GM12878 (cell line): ENCODE results near the gene PHYH. TPM values are rescaled to one million over a fixed set of nuclear protein-coding genes. Genes with fewer than 3 reads are reported as not detected.

ENCODE experiments used
- ATAC-seq: fragments of 200-7000 bp; cut with Tn5 transposase; 3 replicates; pipeline ENCODE4 v1.9.1; 2020; ENCODE audit warnings: mild to moderate bottlenecking, moderate library complexity
- BruUV-seq: library from RNA; stranded (reverse); fragments of 400-500 nt; replicated peaks from 2 replicates; lab custom pipeline; 2021; lab: Mats Ljungman, UMichigan
- CTCF ChIA-PET: fragments of 300-600 bp; sonication (Branson Sonifier 250); formaldehyde crosslinking; extraction: SDS; loops from one replicate; lab custom pipeline; 2021; ENCODE audit warnings: inconsistent platforms; lab: Yijun Ruan, JAX
- POLR2A ChIA-PET: fragments of 350-600 bp; formaldehyde crosslinking; extraction: SDS; loops from one replicate; lab custom pipeline; 2021; ENCODE audit warnings: inconsistent platforms; lab: Charles Lee
- RAD21 ChIA-PET: fragments of 300-600 bp; sonication (Branson Sonifier 250); formaldehyde crosslinking; loops from one replicate; lab custom pipeline; 2023; ENCODE audit warnings: antibody characterized with exemption; ENCODE audit not compliant: unreplicated experiment; lab: Charles Lee
- SMC1A ChIA-PET: fragments of 300-600 bp; sonication (Branson Sonifier 250); formaldehyde crosslinking; loops from one replicate; lab custom pipeline; 2023; ENCODE audit not compliant: unreplicated experiment, uncharacterized antibody; lab: Charles Lee
- DNase-seq: peaks from one replicate; pipeline ENCODE4 v3.0.0-alpha.2; 2011; ENCODE audit warnings: low read depth, low spot score
- FAIRE-seq: peaks from 3 replicates; lab custom pipeline; 2011; peaks lifted over from hg19 to GRCh38; lab: Jason Lieb, UNC
- H2AFZ ChIP-seq: 2 replicates; pipeline ENCODE4 v1.6.0; 2011; ENCODE audit warnings: low read depth, low read length, control low read depth; ENCODE audit not compliant: control insufficient read depth
- H3K27ac ChIP-seq: 2 replicates; pipeline ENCODE4 v1.5.1; 2011; ENCODE audit warnings: control low read depth; ENCODE audit not compliant: control insufficient read depth, insufficient read depth
- H3K27me3 ChIP-seq, 2 experiments: replicated peaks in 1 of 2; 2 replicates each; pipeline versions ENCODE4 v1.6.0 to v1.6.1; 2011; ENCODE audit warnings: low read length in 1 of 2; ENCODE audit not compliant: control insufficient read depth in 2 of 2, insufficient read depth in 2 of 2
- H3K36me3 ChIP-seq, 2 experiments: 2 replicates each; pipeline ENCODE4 v1.5.1; 2011; ENCODE audit warnings: low read length in 1 of 2; ENCODE audit not compliant: control insufficient read depth in 2 of 2, insufficient read depth in 2 of 2
- H3K4me1 ChIP-seq: 2 replicates; pipeline ENCODE4 v1.6.1; 2011; ENCODE audit warnings: mild to moderate bottlenecking, low read length, moderate library complexity, mixed read lengths; ENCODE audit not compliant: control insufficient read depth, insufficient read depth
- H3K4me2 ChIP-seq: 2 replicates; pipeline ENCODE4 v1.6.0; 2011; ENCODE audit warnings: control low read depth; ENCODE audit not compliant: control insufficient read depth, insufficient read depth
- H3K4me3 ChIP-seq: fragments of 200-600 bp; sonication (generic); 2 replicates; pipeline ENCODE4 v1.5.1; 2016
- H3K79me2 ChIP-seq: 2 replicates; pipeline ENCODE4 v1.6.0; 2011; ENCODE audit warnings: low read length; ENCODE audit not compliant: control insufficient read depth, insufficient read depth
- H3K9ac ChIP-seq: 2 replicates; pipeline ENCODE4 v1.8.0; 2011; ENCODE audit warnings: low read length, control low read depth, mixed read lengths; ENCODE audit not compliant: control insufficient read depth, insufficient read depth
- H3K9me3 ChIP-seq: replicated peaks from 3 replicates; pipeline ENCODE4 v1.5.1; 2011; ENCODE audit warnings: mild to moderate bottlenecking, low read length; ENCODE audit not compliant: control insufficient read depth, insufficient read depth
- H4K20me1 ChIP-seq: 2 replicates; pipeline ENCODE4 v1.6.0; 2011; ENCODE audit not compliant: control insufficient read depth, insufficient read depth
- CEBPZ ChIP-seq: fragments of 150-350 bp; IDR thresholded peaks from 2 replicates; pipeline ENCODE4 v1.6.1; 2016; ENCODE audit warnings: low read depth, low read length
- CREB1 ChIP-seq: IDR thresholded peaks from 2 replicates; pipeline ENCODE4 v1.6.1; 2012; ENCODE audit warnings: low read depth, mild to moderate bottlenecking, inconsistent platforms
- DPF2 ChIP-seq: fragments of 450-650 bp; IDR thresholded peaks from 2 replicates; pipeline ENCODE4 v1.6.1; 2017; ENCODE audit warnings: mild to moderate bottlenecking
- ETV6 ChIP-seq, 2 experiments: fragments of 450-650 bp in 1 of 2; IDR thresholded peaks in 1 of 2; conservative IDR thresholded peaks in 1 of 2; 2 replicates each; pipeline ENCODE4 v1.6.1; 2014; ENCODE audit warnings: antibody characterized with exemption in 1 of 2, borderline replicate concordance in 1 of 2, low read depth in 1 of 2, mild to moderate bottlenecking in 1 of 2, moderate library complexity in 1 of 2
- EZH2 ChIP-seq: IDR thresholded peaks from 2 replicates; pipeline ENCODE4 v1.6.1; 2012; ENCODE audit warnings: low read depth, mild to moderate bottlenecking, control low read depth, inconsistent platforms, low read length, borderline replicate concordance; ENCODE audit not compliant: control insufficient read depth
- GABPA ChIP-seq: IDR thresholded peaks from 2 replicates; pipeline ENCODE4 v1.6.1; 2014; ENCODE audit warnings: antibody characterized with exemption, low read depth, mild to moderate bottlenecking, inconsistent platforms
- NFXL1 ChIP-seq: fragments of 450-650 bp; IDR thresholded peaks from 2 replicates; pipeline ENCODE4 v1.6.1; 2017; ENCODE audit warnings: antibody characterized with exemption, mild to moderate bottlenecking, borderline replicate concordance
- NR2C1 ChIP-seq: fragments of 450-650 bp; IDR thresholded peaks from 2 replicates; pipeline ENCODE4 v1.6.1; 2017; ENCODE audit warnings: antibody characterized with exemption, mild to moderate bottlenecking, moderate library complexity
- NRF1 ChIP-seq: conservative IDR thresholded peaks from 2 replicates; pipeline ENCODE4 v1.6.1; 2011; ENCODE audit warnings: mild to moderate bottlenecking, low read depth, low read length, improper control_type of control experiment
- RB1 ChIP-seq: fragments of 450-650 bp; formaldehyde crosslinking; IDR thresholded peaks from 2 replicates; pipeline ENCODE4 v1.6.1; 2017; ENCODE audit warnings: mild to moderate bottlenecking, borderline replicate concordance
- SMARCA5 ChIP-seq: fragments of 450-650 bp; IDR thresholded peaks from 2 replicates; pipeline ENCODE4 v1.6.1; 2017; ENCODE audit warnings: mild to moderate bottlenecking
- TCF12 ChIP-seq: IDR thresholded peaks from 2 replicates; pipeline ENCODE4 v1.6.1; 2011; ENCODE audit warnings: low read depth, mild to moderate bottlenecking, low read length
- ZBTB4 ChIP-seq: fragments of 450-650 bp; formaldehyde crosslinking; IDR thresholded peaks from 2 replicates; pipeline ENCODE4 v1.4.0; 2022; ENCODE audit warnings: mild to moderate bottlenecking, moderate library complexity
- ZNF622 ChIP-seq: fragments of 450-650 bp; IDR thresholded peaks from 2 replicates; pipeline ENCODE4 v1.6.1; 2017; ENCODE audit warnings: mild to moderate bottlenecking, inconsistent platforms
- WGBS: methylation state at CpG from one replicate; pipeline ENCODE4 v1.1.6; 2016; ENCODE audit warnings: low lambda C conversion rate; ENCODE audit not compliant: insufficient replicate concordance, insufficient coverage; ENCODE audit errors: missing lambda C conversion rate; 5-methylcytosine and 5-hydroxymethylcytosine counted together
- in situ Hi-C: fragments of 300-500 bp; cut with MboI; formaldehyde crosslinking; loops from 9 replicates; pipeline ENCODE4 v1.14.3; 2018; ENCODE audit warnings: mixed read lengths
- intact Hi-C: fragments of 100-400 bp; cut with micrococcal nuclease; formaldehyde crosslinking; loops from one replicate; pipeline ENCODE4 v1.14.2; 2022; ENCODE audit not compliant: unreplicated experiment
- polyA plus RNA-seq, 11 experiments: library from polyadenylated mRNA; depleted of rRNA in 4 of 11; unstranded in 6 of 11; stranded (reverse) in 5 of 11; fragments of >200 nt; fragmentation: Nextera tagmentation in 4 of 11; fragmentation: Illumina TruSeq in 1 of 11; extraction: Ambion mirVana in 4 of 11; extraction: Trizol in 1 of 11; gene quantifications; 1 replicate in 1 of 11; 2 replicates in 10 of 11; pipeline versions ENCODE4 v1.2.1 to v1.2.3, GENCODE V29; 2011 to 2016; ENCODE audit warnings: inconsistent platforms in 2 of 11, missing spikeins in 2 of 11, low read depth in 1 of 11
- total RNA-seq, 4 experiments: library from RNA; depleted of rRNA in 3 of 4; stranded (reverse); fragments of >200 nt in 3 of 4; fragmentation: Illumina TruSeq in 1 of 4; extraction: Trizol in 1 of 4; gene quantifications; 2 replicates each; pipeline versions ENCODE4 v1.2.1 to v1.2.3, GENCODE V29; 2013 to 2021

The PHYH gene
- total and polyA plus RNA-seq, 10 of the 15 experiments (the other 5 are each of a cell fraction or from before 2014, with no cell fraction given): 3.2 to 10.3 (median 5.0) TPM

GRCh38 chr10:13253726-13254125 lies 46.1 kb downstream of the PHYH start (continued):
- no peak for TF ChIP-seq CEBPZ

GRCh38 chr10:13247784-13248183 lies 52.1 kb downstream of the PHYH start:
- no peak overlapping the region for H3K27ac ChIP-seq
- ATAC-seq (no peak), FAIRE-seq (no peak), DNase-seq (no peak)
- RAD21 ChIA-PET: no interaction called here
- no peaks in the 10 kb centered on the region for H3K79me2 ChIP-seq
- H4K20me1 ChIP-seq: no peaks in the 10 kb centered on the region
- H3K4me1 ChIP-seq: no peaks in the 10 kb centered on the region
- H3K9me3 ChIP-seq: no peaks in the 10 kb centered on the region
- H3K36me3 ChIP-seq: no peaks in the 10 kb centered on the region
- no TSS peak for BruUV-seq
- in situ Hi-C loops: no loop called here
- H3K9ac ChIP-seq: no peak overlapping the region
- no peaks in the 10 kb centered on the region for H3K27me3 ChIP-seq
- intact Hi-C loops: no loop called here
- SMC1A ChIA-PET: no interaction called here
- H2AFZ ChIP-seq: no peak overlapping the region
- no peak overlapping the region for H3K4me2 ChIP-seq
- CTCF ChIA-PET: interaction anchor here (0.7 kb wide), 1 partner anchor 36 kb away, joined by 5 read pairs; no protein-coding TSS in a partner anchor
- no peak overlapping the region for H3K4me3 ChIP-seq
- 51% methylated on average over 4 of the region's 4 CpGs for WGBS
- POLR2A ChIA-PET: no interaction called here
- TF ChIP-seq ETV6 (conservative IDR thresholded peaks at IDR 0.05 in 1 of 2, IDR thresholded peaks at IDR 0.05 in 1 of 2; ENCODE audit: borderline replicate concordance in 1 of 2, low read depth in 1 of 2) (no peak), NR2C1 (no peak), TCF12 (no peak), EZH2 (no peak), NFXL1 (no peak), ZNF622 (no peak), ZBTB4 (no peak), RB1 (no peak), NRF1 (no peak), CREB1 (no peak), GABPA (no peak), DPF2 (no peak), SMARCA5 (no peak)
